Panc1 (cell line): ENCODE measurements around the gene PITX1.

Experiments used
- POLR2AphosphoS5 ChIP-seq: IDR thresholded peaks from 2 replicates; pipeline ENCODE4 v1.6.1; 2012; ENCODE audit warnings: mild to moderate bottlenecking, low read depth, low read length, moderate library complexity
- TF ChIP-seq, protein P1 (sequence below): fragments of 450-650 bp; IDR thresholded peaks from 2 replicates; pipeline ENCODE4 v1.5.1; 2017; ENCODE audit warnings: mild to moderate bottlenecking

DNA sequence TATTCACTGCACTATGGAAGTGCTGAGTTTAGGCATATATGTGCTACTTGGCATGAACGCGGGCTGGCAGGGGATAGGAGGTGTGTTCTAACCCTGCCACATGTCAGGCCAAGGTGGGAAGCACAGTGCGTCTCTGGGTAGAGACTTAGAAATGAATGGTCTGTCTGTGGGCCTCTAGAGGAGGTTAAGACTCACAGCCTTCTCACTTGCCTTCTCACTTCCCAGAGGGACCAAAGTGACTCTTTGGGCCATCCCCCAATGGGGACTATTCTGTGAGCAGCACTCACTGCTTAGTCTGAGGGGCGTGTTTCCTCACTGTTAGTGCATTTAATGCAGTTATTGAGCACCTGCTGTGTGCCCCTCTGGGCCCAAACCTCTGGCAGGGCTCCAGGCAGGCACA lies 2.4 kb upstream of the PITX1 start:
- TF ChIP-seq, protein P1, sequence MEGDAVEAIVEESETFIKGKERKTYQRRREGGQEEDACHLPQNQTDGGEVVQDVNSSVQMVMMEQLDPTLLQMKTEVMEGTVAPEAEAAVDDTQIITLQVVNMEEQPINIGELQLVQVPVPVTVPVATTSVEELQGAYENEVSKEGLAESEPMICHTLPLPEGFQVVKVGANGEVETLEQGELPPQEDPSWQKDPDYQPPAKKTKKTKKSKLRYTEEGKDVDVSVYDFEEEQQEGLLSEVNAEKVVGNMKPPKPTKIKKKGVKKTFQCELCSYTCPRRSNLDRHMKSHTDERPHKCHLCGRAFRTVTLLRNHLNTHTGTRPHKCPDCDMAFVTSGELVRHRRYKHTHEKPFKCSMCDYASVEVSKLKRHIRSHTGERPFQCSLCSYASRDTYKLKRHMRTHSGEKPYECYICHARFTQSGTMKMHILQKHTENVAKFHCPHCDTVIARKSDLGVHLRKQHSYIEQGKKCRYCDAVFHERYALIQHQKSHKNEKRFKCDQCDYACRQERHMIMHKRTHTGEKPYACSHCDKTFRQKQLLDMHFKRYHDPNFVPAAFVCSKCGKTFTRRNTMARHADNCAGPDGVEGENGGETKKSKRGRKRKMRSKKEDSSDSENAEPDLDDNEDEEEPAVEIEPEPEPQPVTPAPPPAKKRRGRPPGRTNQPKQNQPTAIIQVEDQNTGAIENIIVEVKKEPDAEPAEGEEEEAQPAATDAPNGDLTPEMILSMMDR = no peak
- TF ChIP-seq POLR2AphosphoS5 = no peak
